GM18519 (cell line): Measurements from ENCODE around the gene NINL.
"Not testable (repeated sequence)": the region's sequence is repeated elsewhere in the genome, so short reads cannot be mapped to it uniquely, and the experiment has no call there.

Source experiments
- ATAC-seq: cut with Tn5 transposase; IDR thresholded peaks from one replicate; pipeline ENCODE4 v1.9.1; 2021; ENCODE audit warnings: mild to moderate bottlenecking, moderate library complexity; ENCODE audit not compliant: unreplicated experiment, low FRiP score

Gene NINL

DNA sequence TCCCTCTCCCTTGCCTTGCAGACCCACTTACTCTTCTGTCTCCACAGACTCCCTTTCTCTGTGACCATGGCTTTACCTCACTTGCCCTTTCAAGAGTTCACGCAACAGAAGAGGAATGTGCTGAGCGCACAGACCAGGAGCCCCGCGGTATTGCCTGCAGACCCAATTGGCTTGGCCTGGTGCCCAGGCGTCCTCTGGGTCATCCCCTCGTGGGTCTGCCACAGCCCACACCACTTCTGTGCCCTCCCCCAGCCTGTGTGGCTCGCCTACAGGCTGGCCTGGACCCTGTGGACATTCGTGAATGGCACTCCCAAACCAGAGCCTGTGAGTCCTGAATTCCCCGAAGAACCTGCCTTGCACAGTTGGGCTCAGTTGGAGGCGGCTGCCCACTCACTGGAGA is 15.3 kb upstream of the NINL start:
- no peak for ATAC-seq

DNA sequence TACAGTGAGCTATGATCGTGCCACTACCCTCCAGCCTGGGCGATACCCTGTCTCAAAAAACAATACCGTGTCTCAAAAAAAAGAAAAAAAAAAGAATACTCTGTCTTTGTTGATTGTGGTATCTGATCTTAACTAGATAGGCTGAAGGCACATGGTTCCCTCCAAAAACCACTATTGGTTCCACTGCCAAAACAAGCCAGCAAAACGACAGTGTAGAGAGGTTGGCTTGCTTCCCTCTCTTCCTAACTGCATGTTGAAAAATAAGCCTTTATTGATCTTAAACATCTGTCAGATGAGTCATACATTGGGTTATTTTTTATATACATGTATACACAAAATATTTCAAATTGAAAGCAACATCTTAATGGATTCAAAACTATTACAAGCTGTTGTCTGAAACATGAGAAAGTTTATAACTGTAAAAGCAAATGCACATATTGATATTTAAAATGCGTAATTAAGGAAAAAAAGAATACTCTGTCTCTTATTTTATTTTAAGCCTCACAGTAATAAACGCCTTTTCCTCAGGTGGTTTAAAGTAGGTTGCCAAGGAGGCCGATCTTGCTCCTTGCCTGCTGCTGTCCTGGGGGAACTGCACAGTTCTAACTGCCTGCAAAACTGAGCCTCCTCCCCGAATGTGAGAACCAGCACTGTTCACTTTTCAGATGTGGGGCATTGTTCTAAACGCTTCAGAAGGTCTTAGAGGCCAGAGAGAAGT is 7.0 kb upstream of the NINL start:
- no peak for ATAC-seq

DNA sequence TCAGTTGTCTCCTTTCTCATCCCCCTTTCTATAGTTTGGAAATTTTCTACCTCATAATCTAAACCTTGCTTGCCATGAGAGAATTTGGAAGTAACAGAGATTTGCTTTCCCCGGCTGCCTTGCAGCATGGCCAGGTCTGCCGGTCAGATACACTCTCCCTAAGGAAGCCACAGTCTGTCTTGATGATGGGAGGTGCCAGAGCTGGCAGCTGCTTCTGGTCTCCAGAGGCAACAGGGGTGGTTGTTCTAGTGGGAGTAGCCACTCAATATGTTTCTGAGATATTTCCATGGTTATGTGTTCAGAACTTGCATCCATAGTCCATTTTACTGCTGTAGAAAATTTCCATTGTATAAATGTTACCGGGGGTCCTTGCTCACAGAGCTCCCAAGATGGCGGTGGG is 5.4 kb upstream of the NINL start:
- not testable (repeated sequence) for ATAC-seq

DNA sequence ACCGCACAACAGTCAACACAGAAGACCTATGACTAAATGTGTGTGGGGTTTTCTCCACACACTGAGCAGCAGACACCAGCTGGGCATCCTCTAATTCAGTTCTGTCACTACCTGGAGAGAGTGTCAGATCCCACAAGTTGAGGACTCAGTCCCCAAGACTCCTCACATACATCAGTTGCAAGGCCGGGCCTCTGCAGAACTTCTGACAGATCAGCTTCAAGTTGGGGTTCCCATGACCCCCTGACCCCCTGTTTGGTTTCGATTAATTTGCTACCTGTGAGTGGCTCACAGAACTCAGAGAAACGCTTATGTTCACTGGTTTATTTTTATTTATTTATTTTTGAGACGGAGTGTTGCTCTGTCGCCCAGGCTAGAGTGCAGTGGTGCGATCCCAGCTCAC is 3.2 kb upstream of the NINL start:
- no peak for ATAC-seq

DNA sequence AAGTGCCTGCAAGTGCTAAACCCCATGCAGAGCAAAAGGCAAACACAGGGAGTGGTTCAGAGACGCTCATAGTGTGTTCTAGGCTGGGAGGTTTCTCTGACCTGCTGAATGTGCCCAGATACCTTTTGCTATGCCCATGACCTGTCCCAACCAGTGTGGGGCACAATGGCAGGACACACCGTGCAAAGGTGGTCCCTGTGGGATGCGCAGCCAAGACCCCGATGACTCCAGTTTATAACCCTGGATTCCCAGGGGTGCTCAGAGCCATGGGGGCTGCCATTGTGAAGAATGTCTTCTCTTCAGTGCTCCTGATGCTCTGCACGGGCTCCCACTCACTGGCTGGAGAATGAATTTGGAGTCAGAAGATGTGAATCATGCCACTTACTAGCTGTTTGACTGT is 2.2 kb upstream of the NINL start:
- ATAC-seq: no peak

DNA sequence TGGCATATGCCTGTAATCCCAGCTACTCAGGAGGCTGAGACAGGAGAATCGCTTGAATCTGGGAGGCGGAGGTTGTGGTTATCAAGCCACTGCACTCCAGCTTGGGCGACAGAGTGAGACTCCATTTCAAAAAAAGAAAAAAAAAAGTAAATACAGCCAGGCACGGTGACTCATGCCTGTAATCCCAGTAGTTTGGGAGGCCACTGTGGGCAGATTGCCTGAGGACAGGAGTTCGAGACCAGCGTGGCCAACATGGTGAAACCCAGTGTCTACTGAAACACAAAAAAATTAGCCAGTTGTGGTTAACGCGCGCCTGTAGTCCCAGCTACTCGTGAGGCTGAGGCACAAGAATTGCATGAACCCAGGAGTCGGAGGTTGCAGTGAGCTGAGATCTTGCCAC is 1.5 kb upstream of the NINL start:
- ATAC-seq: no peak

DNA sequence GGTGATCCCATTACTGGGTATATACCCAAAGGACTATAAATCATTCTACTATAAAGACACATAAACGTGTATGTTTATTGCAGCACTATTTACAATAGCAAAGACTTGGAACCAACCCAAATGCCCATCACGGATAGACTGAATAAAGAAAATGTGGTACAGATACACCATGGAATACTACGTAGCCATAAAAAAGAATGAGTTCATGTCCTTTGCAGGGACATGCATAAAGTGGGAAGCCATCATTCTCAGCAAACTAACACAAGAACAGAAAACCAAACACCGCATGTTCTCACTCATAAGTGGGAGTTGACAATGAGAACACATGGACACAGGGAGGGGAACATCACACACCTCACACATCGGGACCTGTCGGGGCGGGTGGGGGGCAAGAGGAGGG is 1.7 kb downstream of the NINL start:
- ATAC-seq: not testable (repeated sequence)

DNA sequence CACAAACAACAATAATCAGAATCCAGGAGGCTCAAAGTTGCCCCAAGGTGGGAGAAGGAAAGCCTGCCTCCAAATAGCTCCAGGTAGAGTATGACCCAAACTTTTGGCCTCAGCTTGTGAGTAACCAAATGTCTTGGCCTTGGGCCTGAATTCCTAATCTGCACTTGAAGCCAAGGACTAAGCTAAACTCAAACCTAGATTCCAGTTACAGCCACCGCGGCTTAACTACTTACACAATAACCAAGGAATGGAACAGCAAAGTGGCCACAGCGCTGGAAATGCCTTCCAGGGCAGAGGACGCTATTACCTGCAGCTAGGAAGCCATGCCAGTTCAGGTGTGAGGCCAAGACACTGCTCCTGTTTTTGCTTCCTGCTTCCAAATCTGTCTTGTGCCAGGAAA is 4.6 kb downstream of the NINL start:
- no peak for ATAC-seq

DNA sequence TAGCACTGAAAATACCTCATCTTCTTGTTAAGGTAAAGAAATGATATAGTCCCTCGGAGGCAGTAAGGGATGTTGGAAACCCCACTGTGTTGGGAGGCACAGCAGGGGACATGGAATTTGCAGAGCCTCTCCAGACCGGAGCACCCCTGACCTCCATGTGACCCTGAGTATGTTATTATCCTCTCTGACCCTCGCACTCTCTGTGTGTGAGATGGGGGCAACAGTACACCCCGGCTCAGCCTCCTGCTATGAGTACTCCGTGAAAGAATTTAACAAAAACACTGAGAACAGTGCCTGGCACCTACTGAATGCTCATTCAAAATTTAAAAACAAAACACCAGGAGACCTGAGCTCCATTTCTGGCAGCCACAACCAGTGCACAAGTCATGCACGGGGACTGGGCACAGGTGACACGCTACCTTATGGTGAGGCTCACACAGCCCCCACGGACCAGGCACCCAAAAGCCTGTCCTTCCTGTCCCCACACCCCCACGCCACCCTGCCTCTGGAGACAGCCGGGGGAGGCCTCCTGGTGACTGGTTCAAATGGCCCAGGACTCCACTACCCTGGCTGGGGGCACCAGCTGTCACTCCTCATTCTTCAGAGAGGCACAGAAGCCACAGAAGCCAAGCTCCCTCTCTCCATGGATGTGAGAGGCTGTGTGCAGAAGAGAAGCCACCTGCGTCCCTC is 6.1 kb downstream of the NINL start:
- ATAC-seq: no peak

DNA sequence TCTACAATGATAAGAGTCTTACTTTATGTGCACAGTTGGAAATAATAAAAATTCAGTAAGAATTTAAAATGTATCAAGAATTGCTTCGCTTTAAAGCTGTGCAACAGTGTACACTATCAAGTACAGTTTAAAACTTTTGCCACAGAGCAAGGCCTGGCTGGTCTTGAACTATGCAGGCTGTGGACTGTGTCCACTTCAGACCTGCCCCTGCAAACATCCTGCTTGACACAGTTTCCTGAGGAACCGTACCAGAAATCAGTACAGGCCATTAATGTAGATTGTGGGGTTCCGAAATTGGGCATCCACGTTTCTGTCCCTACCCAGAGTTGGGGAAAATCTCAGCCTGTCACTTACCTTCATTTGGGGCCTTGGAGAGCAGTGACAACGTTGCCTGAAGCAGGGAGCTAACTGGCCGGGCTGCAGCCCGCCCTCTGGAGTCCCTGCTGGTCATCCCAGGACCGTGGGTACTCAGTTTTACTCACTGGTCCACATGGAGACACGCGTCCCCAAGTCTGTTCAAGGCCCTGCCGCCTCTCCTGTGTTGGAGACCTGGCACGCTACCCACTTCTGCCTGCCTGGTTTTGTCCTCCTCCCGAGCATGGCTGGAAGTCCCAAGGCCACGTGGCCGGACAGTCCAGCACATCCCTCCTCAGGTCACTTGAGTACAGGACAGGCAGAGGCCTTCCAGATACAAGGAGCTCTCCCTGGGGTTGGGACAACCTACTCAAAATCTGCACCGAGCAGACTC is 8.4 kb downstream of the NINL start:
- no peak for ATAC-seq

DNA sequence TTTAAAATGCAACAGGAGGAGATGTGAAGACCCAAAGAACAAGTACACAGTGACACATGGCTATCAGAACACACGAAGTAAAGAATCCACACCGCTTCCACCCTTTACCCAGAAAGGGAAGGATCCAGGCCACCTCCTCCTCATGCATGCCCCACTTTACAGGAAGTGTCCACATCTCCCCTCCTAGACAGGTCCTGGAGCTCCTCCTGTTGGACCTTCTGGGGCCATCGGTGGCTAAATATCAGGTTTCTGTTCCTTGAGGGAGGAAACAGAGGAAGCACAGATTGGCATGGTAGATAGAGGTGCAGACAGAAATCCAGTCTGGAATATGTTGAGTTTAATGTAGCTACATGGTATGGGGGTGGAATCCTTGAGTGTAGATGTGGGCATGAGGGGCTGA is 10.9 kb downstream of the NINL start:
- no peak for ATAC-seq

DNA sequence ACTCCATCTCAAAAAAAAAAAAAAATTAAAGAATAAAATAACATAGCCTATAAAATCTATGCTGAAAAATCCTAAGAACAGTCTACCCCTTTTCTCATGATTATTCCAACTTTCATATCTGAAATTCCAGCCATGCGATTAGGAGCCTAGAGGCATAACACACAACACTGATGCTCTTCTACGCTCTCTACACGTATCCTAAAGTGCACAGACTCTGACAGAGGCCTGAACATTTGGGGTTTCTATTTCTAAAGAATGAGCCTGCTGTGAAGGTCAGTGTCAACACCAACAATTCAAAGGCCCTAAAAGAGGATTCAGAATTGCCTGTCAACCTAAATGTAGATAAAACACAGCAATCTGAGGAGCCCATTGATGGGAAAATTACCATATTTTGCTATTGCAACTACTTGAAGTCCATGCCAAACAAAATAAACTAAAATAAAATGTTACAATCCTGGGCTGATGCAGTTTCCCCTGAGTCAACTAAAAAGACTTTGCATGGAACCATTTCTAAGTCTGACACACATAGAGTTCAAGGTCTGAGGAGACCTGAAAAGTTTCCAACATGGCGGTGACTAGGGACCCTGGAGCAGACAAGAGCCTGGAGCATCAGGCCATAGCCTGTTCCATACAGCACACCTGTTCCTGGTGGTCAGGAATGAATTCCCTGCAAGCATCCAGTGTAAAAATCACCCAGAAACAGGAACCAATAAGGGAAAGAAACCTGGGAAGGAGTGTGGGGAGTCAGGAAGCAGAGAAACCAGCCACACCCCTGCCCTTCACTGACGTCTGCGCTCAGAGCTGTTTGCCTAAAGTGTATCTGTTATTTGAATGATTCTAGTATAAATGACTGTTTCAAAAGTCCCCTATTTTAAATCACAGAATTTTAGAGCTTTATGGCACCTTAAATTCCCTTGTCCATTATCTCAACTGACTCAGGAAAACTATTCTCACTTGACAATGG is 11.8 kb downstream of the NINL start:
- ATAC-seq: no peak

DNA sequence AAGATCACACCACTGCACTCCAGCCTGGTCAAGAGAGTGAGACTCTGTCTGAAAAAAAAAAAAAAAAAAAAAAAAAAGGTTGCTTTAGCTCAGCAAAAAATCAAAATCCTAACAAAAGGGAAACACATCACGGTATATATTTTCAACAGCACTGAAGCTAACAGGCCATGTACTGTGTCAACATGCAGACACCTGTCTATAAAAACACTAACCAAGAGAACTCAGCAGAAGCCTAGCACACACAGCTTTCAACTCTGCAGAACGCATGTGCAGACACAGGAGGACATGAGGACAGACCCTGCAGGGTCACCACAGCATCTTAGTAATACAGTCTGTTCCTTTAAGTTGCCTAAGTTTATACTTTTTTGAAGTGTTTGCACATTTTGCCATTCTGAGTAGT is 13.5 kb downstream of the NINL start:
- no peak for ATAC-seq

DNA sequence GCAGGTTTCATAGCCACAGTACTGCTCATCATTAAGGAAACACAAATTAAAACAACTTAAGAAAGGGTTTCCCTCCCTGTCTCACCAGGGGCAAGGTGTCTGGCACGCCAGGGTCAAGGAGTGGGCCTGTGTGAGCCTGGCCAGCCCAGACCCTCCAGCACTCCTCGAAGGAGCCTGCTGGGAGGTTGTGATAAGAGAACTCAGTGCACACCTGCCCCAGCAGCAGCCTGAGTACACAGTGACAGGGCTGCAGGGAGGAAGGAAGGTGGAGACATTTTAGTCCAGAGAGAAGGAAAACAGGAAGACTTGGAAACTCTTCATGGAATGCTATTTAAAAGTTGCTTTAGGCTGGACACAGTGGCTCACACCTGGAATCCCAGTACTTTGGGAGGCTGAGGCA is 14.1 kb downstream of the NINL start:
- no peak for ATAC-seq

DNA sequence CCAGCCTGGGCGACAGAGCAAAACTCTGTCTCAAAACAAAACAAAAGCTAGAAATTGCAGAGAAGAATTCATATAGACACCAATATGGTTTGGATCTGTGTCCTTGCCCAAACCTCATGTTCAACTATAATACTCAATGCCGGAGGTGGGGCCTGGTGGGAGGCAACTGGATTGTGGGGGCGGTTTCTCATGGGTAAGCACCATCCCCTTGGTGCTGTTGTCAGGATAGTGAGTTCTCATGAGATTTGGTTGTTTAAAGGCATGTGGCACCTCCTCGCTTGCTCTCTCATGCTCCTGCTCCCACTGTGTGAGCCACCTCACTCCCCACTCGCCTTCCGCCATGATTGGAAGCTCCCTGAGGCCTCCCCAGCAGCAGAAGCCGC is 15.2 kb downstream of the NINL start:
- no peak for ATAC-seq

DNA sequence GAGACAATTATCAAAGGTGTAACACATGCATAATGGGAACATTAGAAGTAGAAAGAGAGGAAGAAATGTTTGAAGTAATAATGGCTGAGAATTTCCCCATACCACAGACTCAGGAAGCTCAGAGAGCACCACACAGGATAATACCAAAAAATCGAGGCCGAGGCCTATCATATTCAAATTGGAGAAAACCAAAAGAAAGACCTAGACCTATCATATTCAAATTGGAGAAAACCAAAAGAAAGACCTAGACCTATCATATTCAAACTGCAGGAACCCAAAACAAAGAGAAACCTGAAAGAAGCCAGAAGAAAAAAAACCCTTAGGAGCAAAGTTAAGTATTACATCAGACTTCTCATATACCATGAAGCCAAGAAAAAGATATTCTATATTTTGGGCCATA is 18.0 kb downstream of the NINL start:
- ATAC-seq: no peak

DNA sequence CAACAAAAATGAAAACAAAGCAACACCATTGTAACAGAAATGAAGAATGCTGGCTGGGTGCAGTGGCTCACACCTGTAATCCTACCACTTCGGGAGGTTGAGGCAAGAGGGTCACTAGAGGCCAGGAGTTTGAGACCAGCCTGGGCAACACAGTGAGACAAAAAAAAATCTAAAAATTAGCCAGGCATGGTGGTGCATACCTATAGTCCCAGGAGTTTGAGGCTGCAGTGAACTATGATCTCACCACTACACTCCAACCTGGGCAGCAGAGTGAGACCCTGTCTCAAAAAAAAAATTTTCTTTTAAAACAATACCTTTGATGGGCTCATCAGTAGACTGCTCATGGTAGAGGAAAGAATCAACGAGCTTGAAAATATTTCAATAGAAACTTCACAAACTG is 18.5 kb downstream of the NINL start:
- no peak for ATAC-seq

DNA sequence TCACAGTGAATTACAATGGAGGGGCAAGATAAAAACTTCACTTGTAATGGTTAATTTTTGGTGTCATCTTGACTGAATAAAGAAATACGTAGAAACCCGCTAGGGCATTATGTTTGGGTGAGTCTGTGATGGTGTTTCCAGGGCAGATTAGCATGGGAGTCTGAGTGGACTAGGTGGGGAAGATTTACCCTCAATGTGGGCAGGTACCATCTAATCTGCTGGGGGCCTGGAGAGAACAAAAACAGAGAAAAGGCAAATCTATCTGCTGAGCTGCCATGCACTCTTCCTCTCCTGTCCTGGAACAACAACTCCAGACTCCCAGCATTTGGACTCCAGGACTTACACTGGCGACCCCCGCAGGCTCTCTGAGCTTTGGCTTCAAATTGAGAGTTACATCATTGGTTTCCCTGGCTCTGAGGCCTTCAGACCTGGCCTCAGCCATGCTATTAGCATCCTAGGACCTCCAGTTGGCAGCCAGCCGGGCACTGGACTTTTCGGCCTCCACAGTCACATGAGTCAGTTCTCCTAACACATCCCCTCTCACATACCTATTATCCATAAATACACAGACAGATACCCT is 19.7 kb downstream of the NINL start:
- no peak for ATAC-seq

DNA sequence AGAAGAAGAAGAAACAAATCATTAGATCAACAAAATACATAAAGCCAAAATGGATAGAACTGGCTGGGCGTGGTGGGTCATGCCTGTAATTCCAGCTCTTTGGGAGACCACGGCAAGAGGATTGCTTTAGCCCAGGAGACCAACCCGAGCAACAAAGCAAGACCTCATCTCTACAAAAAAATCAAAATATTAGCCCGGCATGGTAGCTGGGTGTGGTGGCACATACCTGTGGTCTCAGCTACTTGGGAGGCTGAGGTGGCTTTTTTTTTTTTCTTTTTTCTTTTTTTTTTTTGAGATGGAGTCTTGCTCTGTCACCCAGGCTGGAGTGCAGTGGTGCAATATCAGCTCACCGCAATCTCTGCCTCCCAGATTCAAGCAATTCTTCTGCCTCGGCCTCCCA is 21.5 kb downstream of the NINL start:
- ATAC-seq: no peak

DNA sequence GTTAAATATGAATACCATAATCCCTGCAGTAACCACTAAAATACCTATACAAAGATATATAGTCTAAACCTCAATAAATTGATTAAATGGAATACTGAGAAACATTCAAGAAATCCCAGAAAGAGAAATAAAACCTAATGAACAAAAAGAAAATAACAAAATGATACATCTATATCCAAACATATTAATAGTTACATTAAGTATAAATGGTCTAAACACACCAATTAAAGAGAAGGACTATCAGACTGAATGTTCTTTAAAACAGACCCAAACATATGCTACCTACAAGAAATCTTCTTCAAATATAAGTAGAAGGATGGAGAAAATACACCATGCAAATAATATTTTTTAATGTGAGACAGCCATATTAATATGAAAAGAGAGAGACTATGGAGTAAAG is 22.0 kb downstream of the NINL start:
- no peak for ATAC-seq
